G401.6 (cell line): ENCODE measurements around the gene NINJ1.

ENCODE experiments used
- FAIRE-seq: peaks from 2 replicates; lab custom pipeline; 2012; peaks lifted over from hg19 to GRCh38; lab: Jason Lieb, UNC

Gene NINJ1

DNA sequence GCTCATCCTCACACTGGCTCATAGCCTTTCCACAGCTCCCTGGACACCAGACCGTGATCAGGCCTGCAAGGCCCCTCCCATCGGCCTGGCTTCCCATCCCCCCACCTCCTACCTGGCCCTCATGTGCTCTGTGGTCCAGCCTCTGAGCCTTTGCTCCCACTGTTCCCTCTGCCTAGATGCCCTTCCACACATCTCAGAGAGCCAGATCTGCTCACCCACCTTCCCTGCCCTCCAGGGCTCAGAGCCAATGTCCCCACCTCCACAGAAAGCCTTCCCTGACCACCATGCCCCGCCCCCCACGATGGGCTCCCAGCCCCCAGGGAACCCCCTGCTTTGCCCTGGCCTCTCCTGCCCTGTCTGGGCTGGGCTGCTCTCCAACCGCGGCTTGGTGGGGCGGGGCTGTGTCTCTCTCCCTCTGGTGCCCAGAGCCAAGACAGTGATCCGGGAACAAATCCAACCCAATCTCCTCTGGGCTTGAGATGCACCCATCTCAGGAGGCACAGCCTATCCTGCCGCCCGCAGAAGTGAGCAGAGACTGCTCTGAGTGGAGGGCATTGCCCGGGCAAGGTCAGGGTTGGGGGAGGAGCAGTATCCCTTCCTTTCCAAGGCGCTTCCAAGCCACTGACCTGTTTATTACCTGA lies 1.6 kb downstream of the NINJ1 start:
- no peak for FAIRE-seq

DNA sequence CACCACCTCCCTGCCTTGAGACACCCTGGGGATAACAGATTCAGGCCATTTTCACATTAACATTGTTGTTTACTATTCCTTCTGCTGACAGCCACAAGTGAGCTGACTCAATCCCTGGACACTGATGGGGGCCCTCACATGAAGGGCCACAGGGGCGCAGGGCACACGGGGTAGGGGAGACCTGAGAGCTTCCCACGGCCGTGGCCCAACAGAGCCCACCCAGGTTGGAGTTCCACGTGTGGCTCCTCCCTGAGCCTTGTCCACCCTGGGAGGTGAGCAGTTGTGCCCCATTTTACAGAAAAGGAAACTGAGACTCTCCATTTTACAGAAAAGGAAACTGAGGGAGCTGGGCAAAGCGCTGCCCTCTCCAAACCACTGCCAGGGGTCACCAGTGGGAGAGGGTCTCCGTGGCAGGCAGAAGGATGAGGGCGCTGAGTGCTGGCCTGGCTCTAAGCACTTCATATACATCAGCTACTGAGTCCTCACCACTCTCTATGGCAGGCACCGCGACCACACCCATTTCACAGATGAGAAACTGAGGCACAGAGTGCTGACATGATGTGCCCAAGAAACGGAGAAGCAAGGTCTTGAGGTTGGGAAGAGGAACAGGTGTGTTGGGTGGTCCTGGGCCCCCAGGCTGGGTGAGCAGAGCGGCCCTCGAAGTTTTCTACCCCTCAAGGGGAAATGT lies 2.3 kb downstream of the NINJ1 start:
- no peak for FAIRE-seq

DNA sequence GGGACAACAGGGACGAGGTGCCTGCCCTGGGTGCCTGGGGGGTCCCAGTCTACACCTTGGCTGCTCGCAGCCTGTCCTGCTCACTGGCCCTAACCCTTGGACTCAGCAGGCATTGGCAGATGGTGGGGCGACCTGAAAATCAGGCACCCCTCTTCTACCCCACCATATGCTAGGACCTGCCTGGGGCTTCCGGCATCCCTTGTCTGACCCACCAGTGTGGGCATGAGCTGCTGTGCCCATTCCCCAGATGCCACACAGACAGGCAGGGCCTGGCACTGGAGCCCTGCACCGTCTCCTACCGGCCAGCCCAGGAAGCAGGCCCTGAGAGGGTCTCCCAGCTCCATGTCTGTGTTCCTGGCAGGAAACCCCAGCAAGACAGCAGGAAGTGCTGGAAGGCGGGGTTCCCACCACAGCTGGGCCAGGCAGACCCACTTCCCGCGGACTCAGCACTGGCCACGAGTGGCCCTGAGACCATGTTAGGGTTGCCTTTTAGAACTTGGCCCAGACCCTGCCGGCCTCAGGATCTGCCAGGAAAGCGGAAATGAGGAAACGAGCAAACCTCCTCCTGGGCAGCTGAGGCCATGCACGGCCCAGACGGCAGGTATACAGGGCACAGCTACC lies 3.1 kb downstream of the NINJ1 start:
- FAIRE-seq = no peak

GRCh38 chr9:93129691-93130500 lies 4.2 kb downstream of the NINJ1 start:
- FAIRE-seq = no peak

DNA sequence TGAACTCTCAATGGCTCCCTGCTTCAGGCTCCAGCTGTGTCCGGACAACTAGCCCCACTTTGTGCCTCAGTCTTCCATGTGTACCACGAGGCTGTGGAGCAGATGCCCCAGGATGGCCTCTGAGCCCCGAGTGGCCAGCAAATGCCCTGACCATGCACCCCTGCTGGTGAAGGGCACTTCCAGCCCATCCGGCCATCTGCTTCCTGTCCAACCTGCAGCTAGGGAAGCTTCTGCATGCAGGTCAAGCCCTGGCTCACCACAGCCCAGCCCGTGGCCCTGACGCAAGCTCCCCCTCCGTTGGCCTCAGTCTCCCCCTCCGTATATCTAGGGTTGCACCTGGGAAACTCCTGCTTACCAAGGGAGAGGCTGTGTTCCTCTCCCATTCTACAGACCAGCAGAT lies 4.8 kb downstream of the NINJ1 start:
- no peak for FAIRE-seq

DNA sequence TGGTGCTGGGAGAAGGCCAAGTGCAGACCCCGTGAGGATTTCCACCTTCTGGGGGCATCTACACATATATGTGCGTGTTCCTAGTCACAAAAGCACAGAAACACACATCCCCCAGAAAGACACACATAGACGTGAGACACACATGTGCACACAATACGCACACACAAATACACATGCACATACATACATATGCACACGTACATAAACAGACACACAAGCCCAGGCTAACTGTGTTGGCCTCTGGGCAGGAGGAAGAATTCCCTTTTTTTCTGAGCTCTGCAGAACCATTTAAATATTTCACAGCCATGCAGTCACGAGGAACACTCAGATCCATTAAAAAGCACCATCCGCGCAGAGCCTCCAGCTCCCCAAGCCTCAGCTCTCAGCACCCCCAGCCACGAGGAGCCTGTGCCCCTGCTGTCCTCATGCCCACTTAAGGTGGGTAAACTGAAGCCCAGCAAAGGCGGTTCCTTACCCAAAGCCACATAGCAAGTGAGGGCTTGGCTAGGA lies 5.3 kb downstream of the NINJ1 start:
- no peak for FAIRE-seq

DNA sequence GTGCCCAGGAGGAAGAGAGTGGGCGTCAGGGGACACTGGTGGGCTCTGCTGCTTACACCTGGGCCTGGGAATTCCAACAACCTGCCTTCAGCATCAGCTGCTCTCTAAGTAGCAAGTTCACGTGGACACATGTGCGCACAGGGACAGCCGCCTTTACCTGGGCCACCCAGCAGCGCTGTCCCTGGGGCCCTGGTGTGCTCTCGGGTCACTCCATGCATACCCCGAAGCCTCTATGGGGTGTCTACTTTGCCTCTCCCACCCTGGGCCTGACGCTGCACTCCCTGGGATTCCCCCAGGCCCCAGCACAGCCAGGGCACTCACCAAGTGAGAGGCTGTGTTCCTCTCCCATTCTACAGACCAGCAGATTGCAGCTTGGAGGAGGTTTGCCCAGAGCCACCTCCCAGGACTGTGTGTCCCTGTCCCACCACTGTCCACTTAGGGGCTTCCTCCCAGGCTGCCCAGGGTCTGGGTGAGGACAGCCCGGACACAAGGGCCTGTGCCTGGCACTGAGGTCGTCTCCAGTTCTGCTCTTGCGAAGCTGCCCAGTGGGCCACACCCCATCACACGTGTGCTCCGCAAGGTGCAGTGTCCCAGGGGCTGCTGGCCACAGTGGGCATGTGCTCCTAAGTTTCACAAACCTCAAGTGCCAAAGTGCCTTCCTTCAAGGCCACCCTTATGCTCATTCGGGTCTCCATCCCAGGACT lies 5.9 kb downstream of the NINJ1 start:
- no peak for FAIRE-seq

GRCh38 chr9:93127395-93127911 lies 6.6 kb downstream of the NINJ1 start:
- FAIRE-seq = no peak

DNA sequence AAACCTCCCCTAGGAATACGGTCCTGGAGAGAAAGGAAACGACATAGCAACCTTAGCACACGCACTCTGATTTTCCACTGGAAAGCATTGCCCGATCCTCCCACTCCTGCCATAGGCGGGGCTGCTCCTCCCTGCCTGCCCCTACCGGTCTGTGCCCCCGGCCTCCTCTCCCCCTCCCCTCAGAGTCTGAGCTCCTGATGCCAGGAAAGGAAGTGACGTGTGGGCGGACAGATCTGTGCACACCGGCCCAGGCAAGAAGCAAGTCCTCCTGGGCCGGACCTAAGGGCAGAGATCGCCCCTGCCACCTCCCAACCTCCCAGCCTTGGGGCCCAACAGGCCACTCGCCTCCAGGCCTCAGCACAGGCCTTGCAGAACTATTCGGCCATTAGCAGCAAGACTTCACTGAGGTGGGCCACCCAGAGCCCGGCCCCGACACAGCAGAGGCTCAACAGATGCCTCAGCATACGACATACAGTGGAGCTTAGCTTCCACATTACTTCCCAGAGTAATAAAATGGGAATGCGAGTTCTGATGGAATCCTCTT lies 7.2 kb downstream of the NINJ1 start:
- FAIRE-seq = no peak

GRCh38 chr9:93126151-93126781 lies 7.8 kb downstream of the NINJ1 start:
- no peak for FAIRE-seq

GRCh38 chr9:93125331-93125894 lies 8.6 kb downstream of the NINJ1 start:
- FAIRE-seq = no peak

DNA sequence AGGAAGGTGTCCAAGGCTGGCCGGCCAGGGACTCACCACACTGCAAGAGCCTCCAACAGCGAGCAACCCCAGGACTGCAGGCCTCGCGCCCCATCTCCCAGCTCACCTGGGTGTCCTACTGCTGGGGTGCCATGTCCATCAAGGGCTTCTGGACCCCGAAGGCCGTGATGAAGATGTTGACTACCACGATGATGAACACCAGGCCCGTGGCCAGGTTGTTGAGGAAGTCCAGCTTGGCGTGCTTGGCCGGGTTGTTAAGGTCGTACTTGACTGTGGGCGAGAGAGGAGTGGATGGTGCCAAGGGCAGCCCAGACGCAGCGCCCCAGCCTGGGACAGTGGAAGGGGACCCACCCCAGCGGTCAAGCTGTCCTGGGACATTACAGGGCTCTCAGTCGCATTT lies 9.3 kb downstream of the NINJ1 start:
- FAIRE-seq = no peak

DNA sequence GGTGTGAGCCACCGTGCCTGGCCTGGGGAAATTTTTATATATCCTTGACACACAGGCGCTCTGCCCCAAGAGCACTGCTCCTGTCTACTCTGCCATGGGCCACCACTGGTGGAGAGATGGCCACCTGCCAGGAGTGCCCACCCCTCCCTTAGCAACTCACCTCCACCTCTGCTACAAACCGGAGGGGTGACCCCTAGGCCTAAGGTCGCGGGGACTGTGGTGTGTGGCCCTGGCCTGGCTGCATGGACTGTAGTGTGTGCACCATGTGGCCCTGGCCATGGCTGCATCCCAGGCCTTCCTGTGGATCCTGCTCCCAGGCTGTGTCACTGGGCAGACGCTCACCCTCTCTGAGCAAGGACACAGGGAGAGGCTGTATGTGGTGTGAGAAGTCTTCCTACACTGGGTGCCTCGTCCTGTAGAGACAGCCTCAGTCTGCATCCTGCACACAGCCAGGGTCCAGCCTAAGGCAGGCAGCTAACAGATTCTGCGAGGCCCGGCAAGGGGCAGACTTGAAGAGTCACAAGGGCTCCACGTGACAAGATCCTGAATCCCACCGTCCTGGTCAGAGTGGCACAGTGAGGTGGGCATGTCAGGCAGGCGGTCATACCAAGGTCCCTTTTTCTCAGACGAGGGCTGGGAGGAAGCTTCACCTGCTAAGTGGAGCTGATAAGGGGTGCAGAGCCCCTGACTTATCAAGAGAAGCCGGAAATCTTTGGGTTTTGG lies 10.3 kb downstream of the NINJ1 start:
- FAIRE-seq = no peak

GRCh38 chr9:93122721-93123221 lies 11.3 kb downstream of the NINJ1 start:
- no peak for FAIRE-seq

DNA sequence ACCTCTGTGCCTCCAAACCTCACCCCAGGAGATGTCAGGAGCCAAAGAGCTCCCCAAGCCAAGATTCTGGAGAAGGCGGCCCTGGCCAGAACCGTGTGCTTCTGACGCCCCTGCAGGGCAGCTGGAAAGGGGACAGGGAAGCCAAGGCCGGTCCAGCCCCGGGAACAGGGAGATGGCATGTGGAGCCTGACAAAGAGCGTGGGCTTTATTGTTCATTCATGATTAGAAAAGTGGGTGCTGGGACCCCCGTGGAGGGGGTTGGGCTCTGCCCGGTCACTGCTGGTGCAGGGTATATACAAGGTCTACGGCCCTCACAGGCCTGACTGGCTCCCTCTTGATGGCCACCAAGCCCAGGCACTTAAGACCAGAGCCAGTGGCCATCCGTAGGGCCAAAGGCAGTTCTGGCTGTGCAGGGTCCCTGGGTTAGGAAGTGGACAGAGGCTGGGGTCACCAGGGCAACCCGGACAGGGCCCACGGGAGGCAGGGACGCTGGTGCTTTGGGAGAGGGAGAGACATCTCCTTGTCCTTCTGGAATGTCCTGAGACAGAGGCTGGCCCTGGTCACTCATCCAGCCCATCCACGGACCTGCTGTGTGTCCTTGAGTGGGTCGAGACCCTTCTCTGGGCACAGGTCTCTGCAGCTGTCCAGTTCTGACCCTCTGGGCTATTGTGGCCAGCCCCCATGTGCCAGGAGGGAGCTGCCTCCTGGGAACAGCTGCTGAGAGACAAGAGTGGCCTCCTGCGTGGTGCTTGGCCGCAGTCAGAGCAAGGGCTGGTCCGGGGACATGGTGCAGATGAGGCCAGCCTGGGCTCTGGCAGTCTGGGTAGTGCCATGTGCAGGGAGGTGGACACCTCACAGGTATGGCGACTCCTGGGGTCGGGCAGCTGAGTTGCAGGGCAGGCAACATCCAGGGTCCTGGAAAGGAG lies 12.5 kb downstream of the NINJ1 start:
- FAIRE-seq = no peak

DNA sequence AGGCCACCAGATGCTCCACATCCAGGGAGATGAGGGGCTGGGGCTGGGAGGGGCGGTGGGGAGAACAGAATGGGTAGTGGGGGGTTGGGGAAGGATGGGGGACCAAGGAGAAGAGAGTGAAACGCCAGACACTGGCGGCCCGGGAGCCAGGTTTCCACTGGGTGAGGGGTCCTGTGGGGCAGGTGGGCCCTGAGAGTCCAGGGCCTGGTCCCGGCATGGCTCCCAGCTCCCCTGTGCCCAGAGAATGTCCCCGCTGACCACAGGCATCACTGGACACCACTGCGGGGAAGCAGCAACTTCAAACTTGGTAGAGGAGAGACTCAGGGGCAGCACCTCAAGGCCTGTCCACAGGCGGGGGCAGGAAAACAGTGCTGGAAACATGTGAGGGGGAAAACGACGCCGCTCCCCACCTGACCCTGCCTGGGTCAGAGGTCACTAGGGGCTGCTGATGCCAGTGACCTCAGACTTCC lies 13.2 kb downstream of the NINJ1 start:
- no peak for FAIRE-seq

DNA sequence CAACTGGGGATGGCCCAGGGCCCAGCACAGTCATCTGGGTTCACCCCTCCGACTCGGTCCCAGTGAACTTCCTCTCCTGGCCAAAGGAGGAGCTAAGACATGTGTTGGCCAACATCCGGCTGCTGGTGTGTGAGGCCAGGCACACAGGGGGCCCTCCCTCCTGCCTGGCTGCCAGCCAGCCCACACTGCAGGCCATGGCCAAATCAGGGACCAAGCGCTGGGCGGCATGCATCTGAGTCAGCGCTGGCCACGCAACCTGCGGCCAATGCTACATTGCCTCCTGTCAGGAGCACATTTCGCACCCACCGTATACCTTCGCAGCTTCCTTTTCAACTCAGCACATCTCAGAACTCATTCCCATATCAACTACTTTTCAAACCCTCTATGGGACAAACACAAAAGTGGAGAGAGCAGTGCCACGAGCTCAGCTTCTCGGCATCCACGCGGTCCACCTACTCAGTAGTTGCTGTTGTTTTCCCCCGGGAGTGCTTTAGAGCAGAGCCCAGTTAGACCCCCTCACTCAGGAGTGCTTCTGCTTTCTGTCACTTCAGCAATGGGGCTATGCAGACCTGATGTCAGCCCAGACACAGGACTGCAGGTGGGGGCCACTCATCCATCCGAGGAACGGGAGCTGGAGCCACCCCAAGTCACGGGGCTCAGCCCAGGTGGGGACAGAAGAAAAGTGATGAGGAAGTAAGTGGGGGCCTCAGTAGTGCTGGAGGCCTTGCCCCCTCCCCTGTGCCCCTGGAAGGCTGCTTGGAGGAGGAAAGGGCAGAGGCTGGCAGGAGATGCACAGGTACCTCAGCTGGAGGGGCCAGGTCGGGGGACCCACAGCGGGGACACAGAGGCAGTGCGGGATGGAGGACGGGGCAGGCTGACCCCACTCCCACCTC lies 13.9 kb downstream of the NINJ1 start:
- no peak for FAIRE-seq

GRCh38 chr9:93119703-93119952 lies 14.4 kb downstream of the NINJ1 start:
- FAIRE-seq = no peak
